H9 (cell line): ENCODE measurements around the gene ALG13. TPM values are rescaled to one million over a fixed set of nuclear protein-coding genes. Genes with fewer than 3 reads are reported as not detected.

Source experiments
- DNase-seq: peaks from one replicate; pipeline ENCODE4 v3.0.0-alpha.2; 2017
- H2AFZ ChIP-seq: one replicate; pipeline ENCODE4 v1.6.1; 2013; ENCODE audit warnings: mild to moderate bottlenecking, low read length, control low read depth, moderate library complexity
- H2AK5ac ChIP-seq: 2 replicates; pipeline ENCODE4 v1.6.1; 2013; ENCODE audit warnings: low read length, control low read depth, mixed read lengths; ENCODE audit not compliant: insufficient read length
- H2BK120ac ChIP-seq: one replicate; pipeline ENCODE4 v1.6.1; 2013; ENCODE audit warnings: low read depth, mild to moderate bottlenecking, low read length, control low read depth, inconsistent platforms; ENCODE audit not compliant: poor library complexity, severe bottlenecking
- H2BK12ac ChIP-seq: 2 replicates; pipeline ENCODE4 v1.6.1; 2013; ENCODE audit warnings: low read length, control low read depth, mixed read lengths, low read depth; ENCODE audit not compliant: insufficient read length
- H2BK15ac ChIP-seq: 2 replicates; pipeline ENCODE4 v1.6.1; 2013; ENCODE audit warnings: low read depth, low read length, control low read depth
- H2BK20ac ChIP-seq: one replicate; pipeline ENCODE4 v1.6.1; 2013; ENCODE audit warnings: low read depth, mild to moderate bottlenecking, low read length, control low read depth, inconsistent platforms; ENCODE audit not compliant: poor library complexity, severe bottlenecking
- H2BK5ac ChIP-seq: 2 replicates; pipeline ENCODE4 v1.6.1; 2013; ENCODE audit warnings: low read length, control low read depth, mixed read lengths; ENCODE audit not compliant: insufficient read length
- H3K14ac ChIP-seq: 2 replicates; pipeline ENCODE4 v1.6.1; 2013; ENCODE audit warnings: low read length, control low read depth; ENCODE audit not compliant: insufficient read depth
- H3K18ac ChIP-seq: 2 replicates; pipeline ENCODE4 v1.6.1; 2013; ENCODE audit warnings: low read depth, mild to moderate bottlenecking, mixed read lengths, low read length, control low read depth; ENCODE audit not compliant: insufficient read length
- H3K23ac ChIP-seq: 2 replicates; pipeline ENCODE4 v1.6.1; 2013; ENCODE audit warnings: low read length, control low read depth, mixed read lengths, low read depth; ENCODE audit not compliant: insufficient read length
- H3K23me2 ChIP-seq: 2 replicates; pipeline ENCODE4 v1.6.1; 2013; ENCODE audit warnings: low read depth, mild to moderate bottlenecking, mixed read lengths, low read length, control low read depth; ENCODE audit not compliant: insufficient read length, poor library complexity, severe bottlenecking
- H3K27ac ChIP-seq: 2 replicates; pipeline ENCODE4 v1.5.1; 2013; ENCODE audit warnings: low read length, control low read depth, mixed read lengths, low read depth; ENCODE audit not compliant: insufficient read length
- H3K27me3 ChIP-seq: 2 replicates; pipeline ENCODE4 v1.6.1; 2013; ENCODE audit warnings: low read length, control low read depth, inconsistent platforms; ENCODE audit not compliant: insufficient read depth
- H3K4ac ChIP-seq: 2 replicates; pipeline ENCODE4 v1.6.1; 2013; ENCODE audit warnings: low read depth, mild to moderate bottlenecking, control low read depth, inconsistent platforms, low read length, moderate library complexity
- H3K4me1 ChIP-seq: 2 replicates; pipeline ENCODE4 v1.6.1; 2013; ENCODE audit warnings: low read length, control low read depth, inconsistent platforms; ENCODE audit not compliant: insufficient read depth
- H3K4me2 ChIP-seq: 2 replicates; pipeline ENCODE4 v1.6.1; 2013; ENCODE audit warnings: low read length, control low read depth, mixed read lengths; ENCODE audit not compliant: insufficient read length, insufficient read depth
- H3K56ac ChIP-seq: 2 replicates; pipeline ENCODE4 v1.6.1; 2013; ENCODE audit warnings: low read depth, mild to moderate bottlenecking, mixed read lengths, low read length, control low read depth; ENCODE audit not compliant: insufficient read length
- H3K79me1 ChIP-seq: 2 replicates; pipeline ENCODE4 v1.6.1; 2013; ENCODE audit warnings: low read depth, mild to moderate bottlenecking, moderate library complexity, low read length, control low read depth, inconsistent platforms; ENCODE audit not compliant: insufficient read depth, poor library complexity, severe bottlenecking
- H3K79me2 ChIP-seq: 2 replicates; pipeline ENCODE4 v1.6.1; 2013; ENCODE audit warnings: low read length, control low read depth, inconsistent platforms; ENCODE audit not compliant: insufficient read depth
- H3K9ac ChIP-seq: 2 replicates; pipeline ENCODE4 v1.6.1; 2013; ENCODE audit warnings: low read length, control low read depth, mixed read lengths; ENCODE audit not compliant: insufficient read length; ENCODE audit errors: extremely low read depth
- H3K9me3 ChIP-seq: one replicate; pipeline ENCODE4 v1.6.1; 2013; ENCODE audit warnings: low read depth, low read length, inconsistent platforms; ENCODE audit not compliant: control insufficient read depth
- H3T11ph ChIP-seq: one replicate; pipeline ENCODE4 v1.6.1; 2013; ENCODE audit warnings: mild to moderate bottlenecking, low read length, control low read depth, inconsistent platforms
- H4K20me1 ChIP-seq: one replicate; pipeline ENCODE4 v1.6.1; 2013; ENCODE audit not compliant: control insufficient read depth, insufficient read length, insufficient read depth
- H4K5ac ChIP-seq: 2 replicates; pipeline ENCODE4 v1.6.1; 2013; ENCODE audit warnings: low read depth, mild to moderate bottlenecking, mixed read lengths, low read length, control low read depth; ENCODE audit not compliant: insufficient read length
- H4K8ac ChIP-seq: replicated peaks from 2 replicates; pipeline ENCODE4 v1.6.1; 2013; ENCODE audit warnings: low read length, control low read depth, mixed read lengths, low read depth; ENCODE audit not compliant: insufficient read length
- H4K91ac ChIP-seq: 2 replicates; pipeline ENCODE4 v1.6.1; 2013; ENCODE audit warnings: low read depth, mild to moderate bottlenecking, moderate library complexity, mixed read lengths, low read length, control low read depth; ENCODE audit not compliant: insufficient read length
- H3K27ac Mint-ChIP-seq, 3 experiments: 2 replicates in 2 of 3; 3 replicates in 1 of 3; pipeline ENCODE4 v1.8.0; 2020 to 2021; ENCODE audit warnings: mixed read lengths in 3 of 3, mild to moderate bottlenecking in 1 of 3, moderate library complexity in 1 of 3
- H3K27me3 Mint-ChIP-seq: 2 replicates; pipeline ENCODE4 v1.8.0; 2021; ENCODE audit warnings: low read depth, mild to moderate bottlenecking, moderate library complexity, mixed read lengths
- H3K36me3 Mint-ChIP-seq, 3 experiments: 2 replicates in 2 of 3; 3 replicates in 1 of 3; pipeline ENCODE4 v1.8.0; 2020 to 2021; ENCODE audit warnings: low read depth in 3 of 3, mixed read lengths in 3 of 3; ENCODE audit not compliant: insufficient read depth in 1 of 3
- H3K4me1 Mint-ChIP-seq, 2 experiments: 2 replicates each; pipeline ENCODE4 v1.8.0; 2020; ENCODE audit warnings: mixed read lengths in 2 of 2
- H3K4me3 Mint-ChIP-seq, 2 experiments: 2 replicates in 1 of 2; 3 replicates in 1 of 2; pipeline ENCODE4 v1.8.0; 2020 to 2021; ENCODE audit warnings: mild to moderate bottlenecking in 2 of 2, mixed read lengths in 2 of 2, moderate library complexity in 1 of 2
- H3K9me3 Mint-ChIP-seq, 2 experiments: 2 replicates in 1 of 2; 3 replicates in 1 of 2; pipeline ENCODE4 v1.8.0; 2020; ENCODE audit warnings: mild to moderate bottlenecking in 2 of 2, mixed read lengths in 2 of 2, moderate library complexity in 1 of 2
- CTCF ChIP-seq: fragments of 200-600 bp; sonication (generic); conservative IDR thresholded peaks from 3 replicates; pipeline ENCODE4 v1.8.0; 2021; ENCODE audit warnings: antibody characterized with exemption, mild to moderate bottlenecking
- WGBS: extraction: QIAGEN DNeasy Blood & Tissue Kit; methylation state at CpG from one replicate; pipeline ENCODE4 v1.1.7; 2013; ENCODE audit warnings: missing lambda C conversion rate, low lambda C conversion rate, mixed read lengths; ENCODE audit not compliant: insufficient read length; ENCODE audit errors: extremely low coverage; 5-methylcytosine and 5-hydroxymethylcytosine counted together
- total RNA-seq: library from RNA; stranded (reverse); gene quantifications from 2 replicates; pipeline ENCODE4 v1.2.1, GENCODE V29; 2021

Gene ALG13
- total RNA-seq, 1 experiment from 2014 or later: 91.9 TPM

GRCh38 chrX:111661241-111661640 lies 19.7 kb upstream of the ALG13 start:
- H3K4me1 Mint-ChIP-seq: peaks cover 3 to 4% of the 10 kb centered on the region in 2 experiments
- no peak overlapping the region for H2AFZ ChIP-seq
- H2BK120ac ChIP-seq: no peak overlapping the region
- H3K18ac ChIP-seq: no peak overlapping the region
- DNase-seq: no peak
- H3K4me3 Mint-ChIP-seq: no peak overlapping the region
- no peak overlapping the region for H4K91ac ChIP-seq
- H3K9me3 Mint-ChIP-seq: no peaks in the 10 kb centered on the region
- H4K20me1 ChIP-seq: no peaks in the 10 kb centered on the region
- H3K27me3 ChIP-seq: no peaks in the 10 kb centered on the region
- H3K23me2 ChIP-seq: no peaks in the 10 kb centered on the region
- H3K4me1 ChIP-seq: no peaks in the 10 kb centered on the region
- H3K9ac ChIP-seq: no peak overlapping the region
- H4K5ac ChIP-seq: no peak overlapping the region
- no peak overlapping the region for H3K27ac Mint-ChIP-seq
- H4K8ac ChIP-seq: no peak overlapping the region
- no peak overlapping the region for H2BK20ac ChIP-seq
- WGBS: no CpG with 5 or more reads among the region's 1 CpG
- no peak overlapping the region for H3K4ac ChIP-seq
- H3K27me3 Mint-ChIP-seq: no peaks in the 10 kb centered on the region
- H3K79me1 ChIP-seq: no peaks in the 10 kb centered on the region
- no peak overlapping the region for H3T11ph ChIP-seq
- H3K4me2 ChIP-seq: no peak overlapping the region
- H3K79me2 ChIP-seq: no peaks in the 10 kb centered on the region
- H3K36me3 Mint-ChIP-seq: no peaks in the 10 kb centered on the region
- H3K23ac ChIP-seq: no peak overlapping the region
- H2BK15ac ChIP-seq: no peak overlapping the region
- H3K56ac ChIP-seq: no peak overlapping the region
- no peak overlapping the region for H3K14ac ChIP-seq
- no peak overlapping the region for H2BK12ac ChIP-seq
- H3K27ac ChIP-seq: no peak overlapping the region
- no peak overlapping the region for H2BK5ac ChIP-seq
- H2AK5ac ChIP-seq: no peak overlapping the region
- H3K9me3 ChIP-seq: no peaks in the 10 kb centered on the region
- TF ChIP-seq CTCF: no peak
